Colonic mucosa (tissue), 4 donors: Measurements from ENCODE around the gene XAGE5. TPM values are rescaled to one million over a fixed set of nuclear protein-coding genes. Genes with fewer than 3 reads are reported as not detected.
"Not testable (repeated sequence)": the region's sequence is repeated elsewhere in the genome, so short reads cannot be mapped to it uniquely, and the experiment has no call there.

Experiments used
- DNase-seq: peaks from one replicate; pipeline ENCODE4 v3.0.0-alpha.2; 2020
- H3K27ac ChIP-seq: fragments of 200-600 bp; one replicate; pipeline ENCODE4 v1.8.0; 2021
- H3K27me3 ChIP-seq: fragments of 200-600 bp; one replicate; pipeline ENCODE4 v1.8.0; 2021
- H3K36me3 ChIP-seq: fragments of 200-600 bp; one replicate; pipeline ENCODE4 v1.8.0; 2021
- H3K4me1 ChIP-seq: fragments of 200-600 bp; one replicate; pipeline ENCODE4 v1.8.0; 2021; ENCODE audit warnings: mild to moderate bottlenecking
- H3K4me3 ChIP-seq: fragments of 200-600 bp; one replicate; pipeline ENCODE4 v1.8.0; 2021
- H3K9ac ChIP-seq, 2 donors: one replicate each; pipeline ENCODE4 v1.7.0; 2013; ENCODE audit warnings: control low read depth in 2 of 2, low read depth in 2 of 2, low read length in 2 of 2
- H3K9me3 ChIP-seq: fragments of 200-600 bp; one replicate; pipeline ENCODE4 v1.8.0; 2021
- intact Hi-C: fragments of 100-400 bp; cut with DNase I; formaldehyde crosslinking; loops from one replicate; pipeline ENCODE4 v1.14.1; 2022
- total RNA-seq, 2 donors: library from RNA; stranded (reverse); fragmentation: NEBNext Ultra II Directional in 1 of 2; extraction: Animal tissue kit (Norgen Biotek cat#: 25700) in 1 of 2; gene quantifications; one replicate each; pipeline ENCODE4 v1.2.1, GENCODE V29; 2021
- TF ChIP-seq, protein P1 (sequence below): fragments of 200-600 bp; IDR thresholded peaks from one replicate; pipeline ENCODE4 v1.8.0; 2022; ENCODE audit warnings: antibody characterized with exemption, mild to moderate bottlenecking
- donor health status: healthy.
- donor health status: DM: no; HTN: no; CAD: no.
- donor health status: DM: no; HTN: no; CAD: no.

The XAGE5 gene
- total RNA-seq, 2 donors from 2014 or later: not detected

DNA sequence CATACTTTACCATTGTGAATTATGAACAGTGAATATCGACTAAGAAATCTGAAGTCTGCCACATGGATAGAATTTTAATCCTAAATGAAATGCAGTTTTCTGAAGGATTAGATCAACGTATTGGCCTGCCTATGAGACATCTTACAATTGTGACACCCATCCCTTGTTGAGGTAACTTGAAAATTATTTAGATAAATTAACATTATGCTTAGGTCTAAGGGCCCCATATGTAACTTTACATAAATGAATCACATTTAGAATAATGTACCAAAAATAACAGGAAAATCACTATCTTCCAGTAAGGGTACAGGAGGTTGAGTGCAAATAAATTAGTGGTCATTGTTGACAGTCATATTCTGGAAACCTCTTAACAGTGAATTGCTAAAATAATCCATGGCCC lies 13.5 kb downstream of the XAGE5 start:
- TF ChIP-seq, protein P1, sequence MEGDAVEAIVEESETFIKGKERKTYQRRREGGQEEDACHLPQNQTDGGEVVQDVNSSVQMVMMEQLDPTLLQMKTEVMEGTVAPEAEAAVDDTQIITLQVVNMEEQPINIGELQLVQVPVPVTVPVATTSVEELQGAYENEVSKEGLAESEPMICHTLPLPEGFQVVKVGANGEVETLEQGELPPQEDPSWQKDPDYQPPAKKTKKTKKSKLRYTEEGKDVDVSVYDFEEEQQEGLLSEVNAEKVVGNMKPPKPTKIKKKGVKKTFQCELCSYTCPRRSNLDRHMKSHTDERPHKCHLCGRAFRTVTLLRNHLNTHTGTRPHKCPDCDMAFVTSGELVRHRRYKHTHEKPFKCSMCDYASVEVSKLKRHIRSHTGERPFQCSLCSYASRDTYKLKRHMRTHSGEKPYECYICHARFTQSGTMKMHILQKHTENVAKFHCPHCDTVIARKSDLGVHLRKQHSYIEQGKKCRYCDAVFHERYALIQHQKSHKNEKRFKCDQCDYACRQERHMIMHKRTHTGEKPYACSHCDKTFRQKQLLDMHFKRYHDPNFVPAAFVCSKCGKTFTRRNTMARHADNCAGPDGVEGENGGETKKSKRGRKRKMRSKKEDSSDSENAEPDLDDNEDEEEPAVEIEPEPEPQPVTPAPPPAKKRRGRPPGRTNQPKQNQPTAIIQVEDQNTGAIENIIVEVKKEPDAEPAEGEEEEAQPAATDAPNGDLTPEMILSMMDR: no peak
- intact Hi-C loops: no loop called here
- H3K9me3 ChIP-seq: no peaks in the 10 kb centered on the region
- DNase-seq: no peak
- no peaks in the 10 kb centered on the region for H3K36me3 ChIP-seq
- H3K27ac ChIP-seq: no peak overlapping the region
- H3K4me3 ChIP-seq: no peak overlapping the region
- no peaks in the 10 kb centered on the region for H3K4me1 ChIP-seq
- no peak overlapping the region for H3K9ac ChIP-seq
- H3K27me3 ChIP-seq: no peaks in the 10 kb centered on the region

DNA sequence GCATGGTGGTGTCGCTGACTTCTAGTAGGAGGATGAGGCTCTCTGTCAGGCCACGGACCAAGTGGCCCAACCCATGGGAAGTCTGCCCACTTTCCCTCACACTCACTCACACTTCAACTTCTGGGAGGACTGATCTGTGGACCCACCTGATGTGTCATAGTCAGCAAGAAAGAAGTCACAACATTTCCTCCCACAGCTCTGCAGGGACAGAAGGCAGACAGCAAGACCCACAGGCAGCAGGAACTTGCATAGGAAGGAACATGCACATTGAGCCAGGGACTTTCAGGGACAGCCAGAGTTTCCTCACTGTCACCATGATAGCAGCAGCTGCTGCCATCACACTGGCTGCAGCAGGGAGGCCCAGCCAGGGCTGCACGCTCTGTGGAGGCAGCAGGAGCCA lies 19.5 kb downstream of the XAGE5 start:
- Histone ChIP-seq H3K9me3 (no peaks in the 10 kb centered on the region), H3K36me3 (no peaks in the 10 kb centered on the region), H3K4me3 (no peak overlapping the region), H3K27me3 (no peaks in the 10 kb centered on the region), H3K9ac (no peak overlapping the region), H3K4me1 (no peaks in the 10 kb centered on the region), H3K27ac (no peak overlapping the region)
- TF ChIP-seq, protein P1: no peak
- intact Hi-C loops: no loop called here
- DNase-seq: no peak

DNA sequence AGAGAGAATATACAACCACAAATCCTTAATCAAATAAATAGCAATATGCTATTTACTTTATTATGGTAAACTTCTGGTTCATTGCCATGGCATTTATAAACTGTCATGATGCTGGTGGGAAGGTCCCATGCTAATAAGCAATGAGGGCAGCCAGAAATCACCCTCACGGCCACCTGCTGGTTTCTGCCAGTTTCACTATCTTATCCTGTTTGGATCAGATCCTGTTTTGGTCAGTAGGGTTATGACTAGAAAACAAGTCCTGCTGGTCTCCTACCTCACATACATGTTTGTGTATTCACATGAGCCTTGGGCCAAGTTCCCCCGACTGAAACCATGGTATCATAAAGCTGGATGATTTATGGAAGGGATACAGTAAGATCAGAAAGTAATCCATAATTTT lies 28.1 kb downstream of the XAGE5 start:
- H3K9me3 ChIP-seq: no peaks in the 10 kb centered on the region
- H3K36me3 ChIP-seq: no peaks in the 10 kb centered on the region
- no peaks in the 10 kb centered on the region for H3K27me3 ChIP-seq
- no peak overlapping the region for H3K9ac ChIP-seq
- TF ChIP-seq, protein P1: no peak
- no peak for DNase-seq
- intact Hi-C loops: no loop called here
- H3K27ac ChIP-seq: no peak overlapping the region
- H3K4me1 ChIP-seq: no peaks in the 10 kb centered on the region
- H3K4me3 ChIP-seq: no peak overlapping the region

DNA sequence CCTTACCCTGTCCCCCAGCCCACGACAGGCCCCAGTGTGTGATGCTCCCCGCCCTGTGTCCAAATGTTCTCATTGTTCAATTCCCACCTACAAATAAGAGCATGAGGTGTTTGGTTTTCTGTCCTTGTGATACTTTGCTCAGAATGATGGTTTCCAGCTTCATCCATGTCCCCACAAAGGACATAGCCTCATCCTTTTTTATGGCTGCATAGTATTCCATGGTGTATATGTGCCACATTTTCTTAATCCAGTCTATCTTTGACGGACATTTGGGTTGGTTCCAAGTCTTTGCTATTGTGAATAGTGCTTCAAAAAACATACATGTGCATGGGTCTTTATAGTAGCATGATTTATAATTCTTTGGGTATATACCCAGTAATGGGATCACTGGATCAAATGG lies 32.5 kb downstream of the XAGE5 start:
- H3K9me3 ChIP-seq, intact Hi-C loops, H3K4me3 ChIP-seq, H3K9ac ChIP-seq, H3K27ac ChIP-seq, DNase-seq, H3K36me3 ChIP-seq, H3K4me1 ChIP-seq, H3K27me3 ChIP-seq: not testable (repeated sequence)

DNA sequence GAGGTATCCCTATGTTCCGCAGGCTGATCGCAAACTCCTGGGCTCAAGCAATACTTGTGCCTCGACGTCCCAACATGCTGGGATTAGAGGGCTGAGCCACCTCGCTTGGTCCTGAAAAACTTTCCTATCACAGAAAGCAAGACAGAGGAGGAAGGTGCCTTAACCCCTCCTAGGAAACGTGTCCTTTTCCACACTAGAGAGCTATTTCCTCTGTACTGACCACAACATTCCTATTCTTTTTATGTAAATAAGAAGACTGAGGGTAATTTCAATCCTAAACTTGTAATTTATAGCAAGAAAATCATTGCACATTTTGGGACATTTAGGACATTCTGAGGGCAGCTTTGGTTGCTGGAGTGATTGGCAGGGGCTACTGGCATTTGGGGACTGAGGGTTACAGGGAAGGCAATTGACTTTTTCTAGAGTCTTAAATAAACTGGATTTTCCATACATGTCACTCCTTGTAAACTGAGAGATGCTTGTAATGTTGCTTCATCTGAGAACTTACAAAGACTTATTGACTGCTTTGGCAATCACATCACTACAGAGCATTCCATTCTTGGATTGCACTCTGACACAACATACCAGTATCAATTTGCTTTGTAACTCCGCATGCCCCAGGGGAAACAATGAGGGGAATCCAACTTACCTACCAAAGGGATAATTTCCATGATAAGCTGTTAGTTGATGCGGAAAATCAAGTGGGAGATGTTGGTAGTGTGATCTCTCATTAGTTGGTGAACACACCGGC lies 41.2 kb downstream of the XAGE5 start:
- H3K4me3 ChIP-seq: no peak overlapping the region
- TF ChIP-seq, protein P1: no peak
- peaks cover 3% of the 10 kb centered on the region for H3K27me3 ChIP-seq
- no peak overlapping the region for H3K27ac ChIP-seq
- intact Hi-C loops: no loop called here
- no peak for DNase-seq
- no peaks in the 10 kb centered on the region for H3K4me1 ChIP-seq
- no peak overlapping the region for H3K9ac ChIP-seq
- no peaks in the 10 kb centered on the region for H3K9me3 ChIP-seq
- no peaks in the 10 kb centered on the region for H3K36me3 ChIP-seq

DNA sequence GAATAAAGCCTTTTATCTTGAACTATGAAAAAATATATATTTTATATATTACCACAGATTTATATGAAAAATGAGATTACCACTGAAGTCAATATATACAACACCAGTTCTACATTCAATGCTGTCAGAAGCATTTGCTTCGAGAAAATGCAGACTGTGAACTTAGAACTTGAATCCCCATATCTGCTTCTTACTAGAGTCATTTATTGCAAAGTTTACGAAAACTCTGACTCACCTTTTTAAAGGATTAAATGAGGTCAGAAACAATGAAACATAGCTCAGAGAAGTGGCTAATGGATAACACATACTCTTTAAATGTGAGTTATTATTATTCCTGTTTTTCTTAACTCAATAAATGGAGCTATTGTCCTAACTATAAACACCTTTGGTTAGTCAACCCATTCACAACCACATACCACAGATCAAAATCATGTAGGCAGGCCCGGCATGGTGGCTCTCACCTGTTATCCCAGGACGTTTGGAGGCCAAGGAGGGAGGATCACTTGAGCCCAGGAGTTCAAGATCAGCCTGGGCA lies 46.0 kb downstream of the XAGE5 start:
- DNase-seq, H3K4me3 ChIP-seq, H3K36me3 ChIP-seq, intact Hi-C loops, H3K27ac ChIP-seq, H3K9ac ChIP-seq, H3K27me3 ChIP-seq, H3K4me1 ChIP-seq, H3K9me3 ChIP-seq: not testable (repeated sequence)
